Gastrocnemius medialis (tissue), 4 donors: Measurements from ENCODE around the gene SHROOM3. TPM values are rescaled to one million over a fixed set of nuclear protein-coding genes. Genes with fewer than 3 reads are reported as not detected.

Experiments
- ATAC-seq, 2 donors: fragments of 150-250 bp; one replicate each; pipeline ENCODE4 v1.9.1; 2016
- DNase-seq, 2 donors: peaks; one replicate each; pipeline ENCODE4 v3.0.0-alpha.2; 2019
- H3K27ac ChIP-seq, 4 donors: fragments of 200-600 bp; sonication (generic); 1 replicate in 1 of 4; 2 replicates in 3 of 4; pipeline ENCODE4 v1.5.1; 2016 to 2018; ENCODE audit warnings: mild to moderate bottlenecking in 2 of 4, moderate library complexity in 1 of 4
- H3K27me3 ChIP-seq, 3 donors: fragments of 200-600 bp; sonication (generic) in 2 of 3; 1 replicate in 1 of 3; 2 replicates in 2 of 3; pipeline versions ENCODE4 v1.5.1 to v1.6.0; 2016 to 2019; ENCODE audit warnings: mild to moderate bottlenecking in 1 of 3, moderate library complexity in 1 of 3
- H3K36me3 ChIP-seq, 2 donors: fragments of 200-600 bp; sonication (generic) in 1 of 2; one replicate each; pipeline ENCODE4 v1.5.1; 2017 to 2018
- H3K4me1 ChIP-seq, 2 donors: fragments of 200-600 bp; sonication (generic) in 1 of 2; one replicate each; pipeline ENCODE4 v1.5.1; 2016 to 2017; ENCODE audit warnings: mild to moderate bottlenecking in 2 of 2
- H3K4me3 ChIP-seq, 4 donors: fragments of 200-600 bp; sonication (generic) in 3 of 4; 1 replicate in 1 of 4; 2 replicates in 3 of 4; pipeline ENCODE4 v1.5.1; 2016 to 2019; ENCODE audit warnings: mild to moderate bottlenecking in 2 of 4
- H3K9me3 ChIP-seq, 3 donors: fragments of 200-600 bp; sonication (generic) in 2 of 3; 1 replicate in 1 of 3; 2 replicates in 2 of 3; pipeline ENCODE4 v1.5.1; 2016 to 2019
- POLR2A ChIP-seq, 2 donors: fragments of 450-650 bp; IDR thresholded peaks; one replicate each; pipeline ENCODE4 v1.6.1; 2017; ENCODE audit warnings: antibody characterized with exemption in 2 of 2, mild to moderate bottlenecking in 2 of 2, moderate library complexity in 2 of 2
- in situ Hi-C, 4 donors: fragments of 200-750 bp; cut with MboI; loops; one replicate each; pipeline versions ENCODE4 v1.15.0 to v1.8.0; 2017; ENCODE audit warnings: low sequenced_read_pairs in 4 of 4
- intact Hi-C: fragments of 100-400 bp; cut with DNase I; formaldehyde crosslinking; loops from one replicate; pipeline ENCODE4 v1.15.1; 2023; ENCODE audit warnings: low total_unique reads
- total RNA-seq, 4 donors: library from RNA; depleted of rRNA; stranded (reverse); fragments of >200 nt; gene quantifications; one replicate each; pipeline versions ENCODE4 v1.1.0 to v1.2.3, GENCODE V29; 2016
- TF ChIP-seq, protein P1 (sequence below), 5 experiments: fragments of 450-650 bp in 3 of 5; fragments of 200-600 bp in 2 of 5; sonication (generic) in 2 of 5; IDR thresholded peaks in 4 of 5; conservative IDR thresholded peaks in 1 of 5; 1 replicate in 4 of 5; 2 replicates in 1 of 5; pipeline ENCODE4 v1.5.1; 2016 to 2019; ENCODE audit warnings: antibody characterized with exemption in 5 of 5, mild to moderate bottlenecking in 3 of 5, moderate library complexity in 3 of 5

SHROOM3 gene
- total RNA-seq, 4 donors from 2014 or later = 0.20 to 1.7 (median 0.98) TPM

- Histone ChIP-seq H3K9me3 (no peaks in the 10 kb centered on the region), H3K4me1 (no peaks in the 10 kb centered on the region), H3K4me3 (no peak overlapping the region), H3K27me3 (no peaks in the 10 kb centered on the region), H3K36me3 (no peaks in the 10 kb centered on the region), H3K27ac (no peak overlapping the region)
- in situ Hi-C loops (no loop called here), intact Hi-C loops (no loop called here)
- DNase-seq = no peak
- TF ChIP-seq, protein P1, sequence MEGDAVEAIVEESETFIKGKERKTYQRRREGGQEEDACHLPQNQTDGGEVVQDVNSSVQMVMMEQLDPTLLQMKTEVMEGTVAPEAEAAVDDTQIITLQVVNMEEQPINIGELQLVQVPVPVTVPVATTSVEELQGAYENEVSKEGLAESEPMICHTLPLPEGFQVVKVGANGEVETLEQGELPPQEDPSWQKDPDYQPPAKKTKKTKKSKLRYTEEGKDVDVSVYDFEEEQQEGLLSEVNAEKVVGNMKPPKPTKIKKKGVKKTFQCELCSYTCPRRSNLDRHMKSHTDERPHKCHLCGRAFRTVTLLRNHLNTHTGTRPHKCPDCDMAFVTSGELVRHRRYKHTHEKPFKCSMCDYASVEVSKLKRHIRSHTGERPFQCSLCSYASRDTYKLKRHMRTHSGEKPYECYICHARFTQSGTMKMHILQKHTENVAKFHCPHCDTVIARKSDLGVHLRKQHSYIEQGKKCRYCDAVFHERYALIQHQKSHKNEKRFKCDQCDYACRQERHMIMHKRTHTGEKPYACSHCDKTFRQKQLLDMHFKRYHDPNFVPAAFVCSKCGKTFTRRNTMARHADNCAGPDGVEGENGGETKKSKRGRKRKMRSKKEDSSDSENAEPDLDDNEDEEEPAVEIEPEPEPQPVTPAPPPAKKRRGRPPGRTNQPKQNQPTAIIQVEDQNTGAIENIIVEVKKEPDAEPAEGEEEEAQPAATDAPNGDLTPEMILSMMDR (IDR thresholded peaks at IDR 0.05 in 4 of 5, conservative IDR thresholded peaks at IDR 0.05 in 1 of 5) = no peak
- no peak for TF ChIP-seq POLR2A (IDR thresholded peaks at IDR 0.05)
- no peak for ATAC-seq
Measured at GRCh38 chr4:76665721-76666120, 230.7 kb downstream of the SHROOM3 start.

- TF ChIP-seq POLR2A (IDR thresholded peaks at IDR 0.05) = no peak
- TF ChIP-seq, protein P1 (IDR thresholded peaks at IDR 0.05 in 4 of 5, conservative IDR thresholded peaks at IDR 0.05 in 1 of 5) = no peak
- in situ Hi-C loops (no loop called here), intact Hi-C loops (no loop called here)
- Histone ChIP-seq H3K27me3 (no peaks in the 10 kb centered on the region), H3K4me3 (no peak overlapping the region), H3K27ac (no peak overlapping the region), H3K9me3 (no peaks in the 10 kb centered on the region), H3K36me3 (no peaks in the 10 kb centered on the region), H3K4me1 (no peaks in the 10 kb centered on the region)
- DNase-seq (no peak), ATAC-seq (no peak)
Measured at GRCh38 chr4:76666944-76667532, 232.0 kb downstream of the SHROOM3 start.

DNA sequence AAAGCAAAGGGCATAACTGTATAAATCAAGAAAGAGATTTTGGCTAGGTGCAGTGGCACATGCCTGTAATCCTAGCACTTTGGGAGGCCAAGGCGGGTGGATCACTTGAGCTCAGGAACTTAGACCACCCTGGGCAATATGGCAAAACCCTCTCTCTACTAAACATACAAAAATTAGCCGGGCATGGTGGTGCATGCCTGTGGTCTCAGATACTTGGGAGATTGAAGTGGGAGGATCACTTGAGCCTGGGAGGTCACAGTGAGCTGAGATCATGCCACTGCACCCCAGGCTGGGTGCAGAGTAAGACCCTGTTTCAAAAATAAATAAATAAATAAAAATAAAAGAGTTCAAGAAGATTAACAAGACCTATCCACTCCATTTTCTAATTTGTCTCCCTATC, 235.6 kb downstream of the SHROOM3 start:
- intact Hi-C loops = no loop called here
- no peak for DNase-seq
- ATAC-seq = no peak

DNA sequence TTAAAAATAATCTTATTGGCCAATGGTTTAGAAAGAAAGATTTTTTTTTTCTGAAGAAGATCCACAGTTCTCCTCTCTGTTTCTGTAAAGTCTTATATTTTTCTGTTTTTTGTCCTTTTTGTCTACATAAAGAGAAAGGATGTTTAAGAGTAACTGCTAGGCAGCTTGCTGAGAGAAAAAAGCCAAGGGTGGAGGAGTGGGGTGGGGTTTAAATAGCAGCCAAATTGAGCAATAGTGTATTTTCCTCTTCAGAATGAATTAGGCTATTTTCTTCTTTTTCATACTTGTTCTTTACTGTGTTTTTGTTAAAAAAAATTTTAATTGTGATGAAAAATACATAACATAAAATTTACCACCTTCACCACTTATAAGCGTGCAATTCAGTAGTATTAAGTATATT, 238.3 kb downstream of the SHROOM3 start:
- TF ChIP-seq POLR2A (IDR thresholded peaks at IDR 0.05) = no peak
- TF ChIP-seq, protein P1 (IDR thresholded peaks at IDR 0.05 in 4 of 5, conservative IDR thresholded peaks at IDR 0.05 in 1 of 5) = no peak
- Histone ChIP-seq H3K4me1 (no peaks in the 10 kb centered on the region), H3K27me3 (no peaks in the 10 kb centered on the region), H3K4me3 (no peak overlapping the region), H3K36me3 (no peaks in the 10 kb centered on the region), H3K27ac (no peak overlapping the region), H3K9me3 (no peaks in the 10 kb centered on the region)
- in situ Hi-C loops = no loop called here
- intact Hi-C loops = no loop called here
- DNase-seq (no peak), ATAC-seq (no peak)

More for the DNA sequence above, 235.6 kb downstream of the SHROOM3 start:
- H3K4me1 ChIP-seq = no peaks in the 10 kb centered on the region
- TF ChIP-seq, protein P1 (IDR thresholded peaks at IDR 0.05 in 4 of 5, conservative IDR thresholded peaks at IDR 0.05 in 1 of 5) = no peak
- TF ChIP-seq POLR2A (IDR thresholded peaks at IDR 0.05) = no peak
- in situ Hi-C loops = no loop called here
- H3K4me3 ChIP-seq = no peak overlapping the region
- H3K9me3 ChIP-seq = no peaks in the 10 kb centered on the region
- H3K36me3 ChIP-seq = no peaks in the 10 kb centered on the region
- no peaks in the 10 kb centered on the region for H3K27me3 ChIP-seq
- H3K27ac ChIP-seq = no peak overlapping the region

DNA sequence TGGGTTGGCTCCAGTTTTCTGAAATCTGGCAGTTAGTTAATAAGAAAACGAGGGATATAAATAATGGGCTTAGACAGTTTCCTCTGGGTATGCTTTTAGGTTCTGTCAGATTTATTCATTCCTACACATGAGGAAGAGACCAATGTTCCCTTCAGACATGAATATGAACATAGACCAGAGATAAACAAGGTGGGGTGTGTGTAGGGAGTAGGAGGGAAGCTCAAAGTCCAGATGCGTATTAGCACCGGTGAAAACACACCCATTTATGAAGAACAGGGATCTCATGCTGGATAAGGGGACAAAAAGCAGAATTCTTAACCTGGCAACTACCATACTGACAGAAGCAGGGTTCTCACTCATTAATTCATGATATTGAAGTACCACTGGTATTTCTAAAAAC, 240.0 kb downstream of the SHROOM3 start:
- Histone ChIP-seq H3K27ac (no peak overlapping the region), H3K9me3 (no peaks in the 10 kb centered on the region), H3K36me3 (no peaks in the 10 kb centered on the region), H3K4me1 (no peaks in the 10 kb centered on the region), H3K4me3 (no peak overlapping the region), H3K27me3 (no peaks in the 10 kb centered on the region)
- ATAC-seq (no peak), DNase-seq (no peak)
- intact Hi-C loops (no loop called here), in situ Hi-C loops (no loop called here)
- TF ChIP-seq POLR2A (IDR thresholded peaks at IDR 0.05) = no peak
- TF ChIP-seq, protein P1 (IDR thresholded peaks at IDR 0.05 in 4 of 5, conservative IDR thresholded peaks at IDR 0.05 in 1 of 5) = no peak
